KMS-11 (cell line): ENCODE measurements around the gene MAGEA9.
"Not testable (repeated sequence)": the region's sequence is repeated elsewhere in the genome, so short reads cannot be mapped to it uniquely, and the experiment has no call there.

Source experiments
- H2AFZ ChIP-seq: fragments of 200-600 bp; sonication (generic); 2 replicates; pipeline ENCODE4 v1.6.1; 2016; ENCODE audit warnings: antibody characterized with exemption, mixed run types, low read depth
- H3K27ac ChIP-seq: fragments of 200-600 bp; sonication (generic); 2 replicates; pipeline ENCODE4 v1.6.1; 2016; ENCODE audit warnings: mild to moderate bottlenecking, mixed run types
- H3K27me3 ChIP-seq: fragments of 200-600 bp; sonication (generic); 2 replicates; pipeline ENCODE4 v1.6.1; 2017; ENCODE audit warnings: mild to moderate bottlenecking, low read depth, mixed run types, moderate library complexity; ENCODE audit not compliant: insufficient read depth
- H3K36me3 ChIP-seq: fragments of 200-600 bp; sonication (generic); 2 replicates; pipeline ENCODE4 v1.6.1; 2017; ENCODE audit warnings: mild to moderate bottlenecking, mixed run types; ENCODE audit not compliant: insufficient read depth
- H3K4me1 ChIP-seq: fragments of 200-600 bp; sonication (generic); 2 replicates; pipeline ENCODE4 v1.6.1; 2016; ENCODE audit warnings: mild to moderate bottlenecking, low read depth, mixed run types; ENCODE audit not compliant: poor library complexity, severe bottlenecking
- H3K4me2 ChIP-seq: fragments of 200-600 bp; sonication (generic); 2 replicates; pipeline ENCODE4 v1.7.0; 2016; ENCODE audit warnings: mild to moderate bottlenecking, mixed run types
- H3K4me3 ChIP-seq: fragments of 200-600 bp; sonication (generic); IDR thresholded peaks from 2 replicates; pipeline ENCODE4 v1.6.1; 2017; ENCODE audit warnings: low read depth, low read length, mixed read lengths; ENCODE audit not compliant: insufficient read depth
- H3K79me2 ChIP-seq: fragments of 200-600 bp; sonication (generic); 2 replicates; pipeline ENCODE4 v1.6.1; 2016; ENCODE audit warnings: low read depth, mixed run types; ENCODE audit not compliant: insufficient read depth
- H3K9ac ChIP-seq: fragments of 200-600 bp; sonication (generic); 2 replicates; pipeline ENCODE4 v1.6.1; 2016; ENCODE audit warnings: mild to moderate bottlenecking, mixed run types
- H4K20me1 ChIP-seq: fragments of 200-600 bp; sonication (generic); 2 replicates; pipeline ENCODE4 v1.6.1; 2016; ENCODE audit warnings: mild to moderate bottlenecking, mixed run types; ENCODE audit not compliant: insufficient read depth
- TF ChIP-seq, protein P1 (sequence below): fragments of 200-600 bp; sonication (generic); conservative IDR thresholded peaks from 2 replicates; pipeline ENCODE4 v1.6.1; 2017; ENCODE audit warnings: low read depth, mild to moderate bottlenecking, antibody characterized with exemption, low read length, moderate library complexity, mixed read lengths

Gene MAGEA9

DNA sequence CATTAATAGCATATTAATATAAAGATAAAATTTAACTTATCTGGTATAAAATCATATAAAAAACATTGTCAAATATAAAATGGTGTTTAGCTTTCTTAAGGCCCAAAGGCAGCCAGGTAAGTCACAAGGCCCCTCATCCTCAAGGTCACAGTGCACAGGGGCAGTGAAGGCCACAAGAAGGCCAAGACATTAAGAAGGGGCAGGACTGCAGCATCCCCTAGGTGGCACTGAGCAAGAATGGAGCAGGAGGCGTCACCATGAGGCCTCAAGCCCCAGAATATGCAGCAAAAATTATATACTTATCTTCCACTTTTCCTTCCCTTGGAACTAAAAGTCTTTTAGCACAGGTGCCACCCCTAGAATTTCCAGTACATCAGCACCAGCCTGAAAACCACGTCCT is 49.7 kb downstream of the MAGEA9 start:
- Histone ChIP-seq H2AFZ (no peak overlapping the region), H3K4me2 (no peak overlapping the region), H3K27ac (no peak overlapping the region), H3K79me2 (no peaks in the 10 kb centered on the region), H3K27me3 (no peaks in the 10 kb centered on the region), H3K36me3 (no peaks in the 10 kb centered on the region), H4K20me1 (no peaks in the 10 kb centered on the region), H3K9ac (no peak overlapping the region), H3K4me1 (no peaks in the 10 kb centered on the region), H3K4me3 (no peak overlapping the region)
- TF ChIP-seq, protein P1, sequence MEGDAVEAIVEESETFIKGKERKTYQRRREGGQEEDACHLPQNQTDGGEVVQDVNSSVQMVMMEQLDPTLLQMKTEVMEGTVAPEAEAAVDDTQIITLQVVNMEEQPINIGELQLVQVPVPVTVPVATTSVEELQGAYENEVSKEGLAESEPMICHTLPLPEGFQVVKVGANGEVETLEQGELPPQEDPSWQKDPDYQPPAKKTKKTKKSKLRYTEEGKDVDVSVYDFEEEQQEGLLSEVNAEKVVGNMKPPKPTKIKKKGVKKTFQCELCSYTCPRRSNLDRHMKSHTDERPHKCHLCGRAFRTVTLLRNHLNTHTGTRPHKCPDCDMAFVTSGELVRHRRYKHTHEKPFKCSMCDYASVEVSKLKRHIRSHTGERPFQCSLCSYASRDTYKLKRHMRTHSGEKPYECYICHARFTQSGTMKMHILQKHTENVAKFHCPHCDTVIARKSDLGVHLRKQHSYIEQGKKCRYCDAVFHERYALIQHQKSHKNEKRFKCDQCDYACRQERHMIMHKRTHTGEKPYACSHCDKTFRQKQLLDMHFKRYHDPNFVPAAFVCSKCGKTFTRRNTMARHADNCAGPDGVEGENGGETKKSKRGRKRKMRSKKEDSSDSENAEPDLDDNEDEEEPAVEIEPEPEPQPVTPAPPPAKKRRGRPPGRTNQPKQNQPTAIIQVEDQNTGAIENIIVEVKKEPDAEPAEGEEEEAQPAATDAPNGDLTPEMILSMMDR = no peak

GRCh38 chrX:149836728-149837127 is 55.0 kb downstream of the MAGEA9 start:
- not testable (repeated sequence) for H3K9ac ChIP-seq, H3K27ac ChIP-seq, H3K27me3 ChIP-seq, H4K20me1 ChIP-seq, H3K36me3 ChIP-seq, H3K79me2 ChIP-seq, H2AFZ ChIP-seq, H3K4me2 ChIP-seq, H3K4me3 ChIP-seq, H3K4me1 ChIP-seq

DNA sequence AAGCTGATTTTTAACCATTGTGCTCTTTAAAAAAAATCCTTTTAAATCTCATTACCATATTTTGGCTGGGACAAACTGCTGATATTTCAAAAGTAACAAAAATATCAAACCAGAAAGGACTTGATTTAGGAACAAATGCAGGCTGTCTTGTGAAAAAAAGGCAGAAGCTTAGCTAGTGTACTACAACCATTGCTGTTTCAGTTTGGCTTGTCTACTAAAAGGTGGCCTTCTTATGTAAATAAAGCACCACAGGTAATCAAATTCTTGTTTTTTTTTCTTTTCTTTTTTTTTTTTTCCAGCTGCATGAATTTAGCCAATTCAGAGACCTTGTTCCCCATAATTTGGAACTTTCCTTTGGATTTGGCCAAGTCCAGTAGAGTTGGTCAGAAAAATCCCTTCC is 55.4 kb downstream of the MAGEA9 start:
- H3K27me3 ChIP-seq = no peaks in the 10 kb centered on the region
- no peak overlapping the region for H3K4me2 ChIP-seq
- no peak overlapping the region for H3K4me3 ChIP-seq
- no peak overlapping the region for H2AFZ ChIP-seq
- TF ChIP-seq, protein P1 = no peak
- no peaks in the 10 kb centered on the region for H3K36me3 ChIP-seq
- no peaks in the 10 kb centered on the region for H4K20me1 ChIP-seq
- H3K9ac ChIP-seq = no peak overlapping the region
- H3K27ac ChIP-seq = no peak overlapping the region
- H3K4me1 ChIP-seq = no peaks in the 10 kb centered on the region
- no peaks in the 10 kb centered on the region for H3K79me2 ChIP-seq
